Liver (tissue), 9 donors: Measurements from ENCODE around the gene TMEM178A. TPM values are rescaled to one million over a fixed set of nuclear protein-coding genes. Genes with fewer than 3 reads are reported as not detected.
A peak's percentile ranks its signal among the peaks of the same experiment; 100 is the strongest.

Experiments
- DNase-seq: peaks from one replicate; pipeline ENCODE4 v3.0.0-alpha.2; 2017; ENCODE audit warnings: low spot score
- H3K27ac ChIP-seq, 2 donors: one replicate each; pipeline ENCODE4 v1.7.0; 2013; ENCODE audit warnings: inconsistent platforms in 2 of 2, low read length in 2 of 2, control low read depth in 1 of 2, low read depth in 1 of 2, mild to moderate bottlenecking in 1 of 2
- H3K27me3 ChIP-seq, 4 donors: one replicate each; pipeline versions ENCODE4 v1.6.1 to v1.7.0; 2013; ENCODE audit warnings: low read length in 3 of 4, inconsistent platforms in 1 of 4, mild to moderate bottlenecking in 1 of 4, moderate library complexity in 1 of 4; ENCODE audit not compliant: control insufficient read depth in 4 of 4, insufficient read depth in 4 of 4
- H3K36me3 ChIP-seq, 4 donors: one replicate each; pipeline versions ENCODE4 v1.6.1 to v1.7.0; 2013; ENCODE audit warnings: low read length in 3 of 4, mild to moderate bottlenecking in 3 of 4, low read depth in 1 of 4, moderate library complexity in 1 of 4; ENCODE audit not compliant: control insufficient read depth in 4 of 4, insufficient read depth in 3 of 4
- H3K4me1 ChIP-seq, 4 donors: one replicate each; pipeline versions ENCODE4 v1.6.1 to v1.7.0; 2013; ENCODE audit warnings: low read length in 3 of 4, mild to moderate bottlenecking in 3 of 4, moderate library complexity in 1 of 4; ENCODE audit not compliant: control insufficient read depth in 4 of 4, insufficient read depth in 4 of 4
- H3K4me3 ChIP-seq, 3 donors: one replicate each; pipeline versions ENCODE4 v1.6.1 to v1.7.0; 2013; ENCODE audit warnings: low read length in 3 of 3, control low read depth in 1 of 3, low read depth in 1 of 3, mild to moderate bottlenecking in 1 of 3
- H3K9ac ChIP-seq, 2 donors: one replicate each; pipeline ENCODE4 v1.7.0; 2013; ENCODE audit warnings: low read length in 2 of 2, mild to moderate bottlenecking in 2 of 2, moderate library complexity in 2 of 2, control low read depth in 1 of 2, low read depth in 1 of 2
- H3K9me3 ChIP-seq, 4 donors: one replicate each; pipeline versions ENCODE4 v1.6.1 to v1.7.0; 2013; ENCODE audit warnings: low read length in 3 of 4; ENCODE audit not compliant: control insufficient read depth in 4 of 4
- EGR1 ChIP-seq, 2 donors: IDR thresholded peaks; 2 replicates each; pipeline ENCODE4 v1.6.1; 2016 to 2018; ENCODE audit warnings: antibody characterized with exemption in 2 of 2, low read depth in 2 of 2
- FOXA1 ChIP-seq: IDR thresholded peaks from 2 replicates; pipeline ENCODE4 v1.6.1; 2016; ENCODE audit warnings: antibody characterized with exemption
- FOXA2 ChIP-seq: IDR thresholded peaks from 2 replicates; pipeline ENCODE4 v1.6.1; 2016; ENCODE audit warnings: antibody characterized with exemption
- GABPA ChIP-seq, 2 donors: IDR thresholded peaks in 1 of 2; conservative IDR thresholded peaks in 1 of 2; 2 replicates each; pipeline ENCODE4 v1.6.1; 2016; ENCODE audit warnings: antibody characterized with exemption in 2 of 2, mild to moderate bottlenecking in 1 of 2, moderate library complexity in 1 of 2
- HNF4A ChIP-seq, 2 donors: conservative IDR thresholded peaks; 2 replicates each; pipeline ENCODE4 v1.6.1; 2016; ENCODE audit warnings: antibody characterized with exemption in 2 of 2, mild to moderate bottlenecking in 2 of 2
- HNF4G ChIP-seq: IDR thresholded peaks from 2 replicates; pipeline ENCODE4 v1.6.1; 2016; ENCODE audit warnings: antibody characterized with exemption
- JUND ChIP-seq, 2 donors: IDR thresholded peaks; 2 replicates each; pipeline ENCODE4 v1.6.1; 2016; ENCODE audit warnings: antibody characterized with exemption in 2 of 2
- NR2F2 ChIP-seq: IDR thresholded peaks from 2 replicates; pipeline ENCODE4 v1.6.1; 2016; ENCODE audit warnings: antibody characterized with exemption
- RAD21 ChIP-seq, 2 donors: IDR thresholded peaks; 2 replicates each; pipeline ENCODE4 v1.6.1; 2016; ENCODE audit warnings: antibody characterized with exemption in 2 of 2, mild to moderate bottlenecking in 2 of 2
- REST ChIP-seq: IDR thresholded peaks from 2 replicates; pipeline ENCODE4 v1.6.1; 2016; ENCODE audit warnings: antibody characterized with exemption, mild to moderate bottlenecking
- RXRA ChIP-seq, 2 donors: IDR thresholded peaks; 2 replicates each; pipeline ENCODE4 v1.6.1; 2017 to 2018; ENCODE audit warnings: antibody characterized with exemption in 2 of 2, mild to moderate bottlenecking in 1 of 2
- SP1 ChIP-seq: IDR thresholded peaks from 2 replicates; pipeline ENCODE4 v1.6.1; 2018; ENCODE audit warnings: antibody characterized with exemption, mild to moderate bottlenecking
- TAF1 ChIP-seq: conservative IDR thresholded peaks from 2 replicates; pipeline ENCODE4 v1.6.1; 2016; ENCODE audit warnings: antibody characterized with exemption, mild to moderate bottlenecking
- YY1 ChIP-seq: IDR thresholded peaks from 2 replicates; pipeline ENCODE4 v1.6.1; 2016; ENCODE audit warnings: antibody characterized with exemption, mild to moderate bottlenecking
- ZBTB33 ChIP-seq: IDR thresholded peaks from 2 replicates; pipeline ENCODE4 v1.6.1; 2016; ENCODE audit warnings: antibody characterized with exemption
- WGBS: extraction: QIAGEN DNeasy Blood & Tissue Kit; methylation state at CpG from one replicate; pipeline ENCODE4 v1.1.7; 2013; 5-methylcytosine and 5-hydroxymethylcytosine counted together
- polyA plus RNA-seq, 2 donors: library from polyadenylated mRNA; stranded (reverse) in 1 of 2; unstranded in 1 of 2; fragments of 200-250 nt in 1 of 2; fragments of >200 nt in 1 of 2; fragmentation: Nextera tagmentation in 1 of 2; extraction: Ambion mirVana in 1 of 2; gene quantifications; one replicate each; pipeline versions ENCODE4 v1.2.1 to v1.2.3, GENCODE V29; 2013 to 2015
- total RNA-seq, 2 donors: library from RNA; depleted of rRNA; stranded (reverse); fragments of >200 nt; gene quantifications; one replicate each; pipeline ENCODE4 v1.2.3, GENCODE V29; 2014
- TF ChIP-seq, protein P1 (sequence below): IDR thresholded peaks from 2 replicates; pipeline ENCODE4 v1.6.1; 2016; ENCODE audit warnings: antibody characterized with exemption
- TF ChIP-seq, protein P2 (sequence below): fragments of 150-350 bp; IDR thresholded peaks from 2 replicates; pipeline ENCODE4 v1.5.1; 2017; ENCODE audit warnings: improper control_type of control experiment, low read depth, low read length; ENCODE audit not compliant: missing input control
- donor health status: healthy.
- donor health status: healthy.
- donor health status: healthy.
- donor health status: healthy.
- donor health status: healthy.

TMEM178A gene
- total and polyA plus RNA-seq, 4 donors = 0.21 to 0.64 (median 0.49) TPM

DNA sequence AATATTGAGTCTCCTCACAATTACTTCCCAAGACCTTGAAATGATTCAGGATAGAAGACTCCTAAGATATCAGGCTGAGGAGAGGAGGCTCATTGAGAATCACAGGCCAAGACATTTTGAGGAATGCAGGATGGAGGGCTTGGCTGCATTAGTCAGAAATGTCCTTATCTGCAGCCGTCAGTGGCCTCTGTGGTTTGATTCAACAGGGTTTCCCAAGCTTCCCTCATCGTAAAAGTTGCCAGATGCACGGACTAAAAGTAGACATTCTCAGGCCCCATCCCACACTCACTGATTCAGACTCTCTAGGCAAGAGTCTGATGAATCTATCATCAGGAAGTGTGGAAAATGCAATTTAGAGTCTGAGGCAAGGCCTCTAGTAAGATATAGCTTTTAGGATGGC is 34.0 kb upstream of the TMEM178A start:
- WGBS = 66% methylated on average over 3 of the region's 3 CpGs
- no peak for DNase-seq
- H3K27ac ChIP-seq = no peak overlapping the region
- H3K4me3 ChIP-seq = no peak overlapping the region
- no peak for TF ChIP-seq JUND (IDR thresholded peaks at IDR 0.05)
- TF ChIP-seq, protein P1, sequence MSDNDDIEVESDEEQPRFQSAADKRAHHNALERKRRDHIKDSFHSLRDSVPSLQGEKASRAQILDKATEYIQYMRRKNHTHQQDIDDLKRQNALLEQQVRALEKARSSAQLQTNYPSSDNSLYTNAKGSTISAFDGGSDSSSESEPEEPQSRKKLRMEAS = no peak
- no peak for TF ChIP-seq EGR1 (IDR thresholded peaks at IDR 0.05; ENCODE audit: low read depth in 2 of 2)
- no peak for TF ChIP-seq YY1
- TF ChIP-seq TAF1 = no peak
- peak; percentile 31 for TF ChIP-seq NR2F2
- no peak for TF ChIP-seq ZBTB33
- no peaks in the 10 kb centered on the region for H3K36me3 ChIP-seq
- no peaks in the 10 kb centered on the region for H3K9me3 ChIP-seq
- H3K27me3 ChIP-seq = no peaks in the 10 kb centered on the region
- no peaks in the 10 kb centered on the region for H3K4me1 ChIP-seq
- H3K9ac ChIP-seq = no peak overlapping the region

GRCh38 chr2:39632876-39633275 is 32.8 kb upstream of the TMEM178A start:
- Histone ChIP-seq H3K27ac (no peak overlapping the region), H3K4me1 (no peaks in the 10 kb centered on the region), H3K27me3 (no peaks in the 10 kb centered on the region), H3K36me3 (no peaks in the 10 kb centered on the region), H3K9me3 (no peaks in the 10 kb centered on the region), H3K4me3 (no peak overlapping the region), H3K9ac (no peak overlapping the region)
- TF ChIP-seq REST = no peak
- TF ChIP-seq JUND (IDR thresholded peaks at IDR 0.05) = no peak
- TF ChIP-seq RAD21 (IDR thresholded peaks at IDR 0.05) = no peak
- TF ChIP-seq HNF4G = no peak
- TF ChIP-seq HNF4A (conservative IDR thresholded peaks at IDR 0.05) = no peak
- TF ChIP-seq, protein P1 = no peak
- TF ChIP-seq GABPA (IDR thresholded peaks at IDR 0.05 in 1 of 2, conservative IDR thresholded peaks at IDR 0.05 in 1 of 2) = no peak
- TF ChIP-seq SP1 = no peak
- no peak for TF ChIP-seq YY1
- no peak for TF ChIP-seq RXRA (IDR thresholded peaks at IDR 0.05)
- TF ChIP-seq NR2F2 = no peak
- no peak for TF ChIP-seq ZBTB33
- no peak for TF ChIP-seq TAF1
- no peak for TF ChIP-seq EGR1 (IDR thresholded peaks at IDR 0.05; ENCODE audit: low read depth in 2 of 2)
- TF ChIP-seq, protein P2, sequence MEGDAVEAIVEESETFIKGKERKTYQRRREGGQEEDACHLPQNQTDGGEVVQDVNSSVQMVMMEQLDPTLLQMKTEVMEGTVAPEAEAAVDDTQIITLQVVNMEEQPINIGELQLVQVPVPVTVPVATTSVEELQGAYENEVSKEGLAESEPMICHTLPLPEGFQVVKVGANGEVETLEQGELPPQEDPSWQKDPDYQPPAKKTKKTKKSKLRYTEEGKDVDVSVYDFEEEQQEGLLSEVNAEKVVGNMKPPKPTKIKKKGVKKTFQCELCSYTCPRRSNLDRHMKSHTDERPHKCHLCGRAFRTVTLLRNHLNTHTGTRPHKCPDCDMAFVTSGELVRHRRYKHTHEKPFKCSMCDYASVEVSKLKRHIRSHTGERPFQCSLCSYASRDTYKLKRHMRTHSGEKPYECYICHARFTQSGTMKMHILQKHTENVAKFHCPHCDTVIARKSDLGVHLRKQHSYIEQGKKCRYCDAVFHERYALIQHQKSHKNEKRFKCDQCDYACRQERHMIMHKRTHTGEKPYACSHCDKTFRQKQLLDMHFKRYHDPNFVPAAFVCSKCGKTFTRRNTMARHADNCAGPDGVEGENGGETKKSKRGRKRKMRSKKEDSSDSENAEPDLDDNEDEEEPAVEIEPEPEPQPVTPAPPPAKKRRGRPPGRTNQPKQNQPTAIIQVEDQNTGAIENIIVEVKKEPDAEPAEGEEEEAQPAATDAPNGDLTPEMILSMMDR = no peak
- TF ChIP-seq FOXA1 = no peak
- TF ChIP-seq FOXA2 = no peak
- DNase-seq = no peak
- WGBS = 94% methylated on average over 4 of the region's 4 CpGs
